GM21717 (cell line): ENCODE data around the gene MYO1E.

Experiments
- ATAC-seq: cut with Tn5 transposase; IDR thresholded peaks from one replicate; pipeline ENCODE4 v1.9.1; 2021; ENCODE audit warnings: mild to moderate bottlenecking, moderate library complexity; ENCODE audit not compliant: unreplicated experiment

MYO1E gene

DNA sequence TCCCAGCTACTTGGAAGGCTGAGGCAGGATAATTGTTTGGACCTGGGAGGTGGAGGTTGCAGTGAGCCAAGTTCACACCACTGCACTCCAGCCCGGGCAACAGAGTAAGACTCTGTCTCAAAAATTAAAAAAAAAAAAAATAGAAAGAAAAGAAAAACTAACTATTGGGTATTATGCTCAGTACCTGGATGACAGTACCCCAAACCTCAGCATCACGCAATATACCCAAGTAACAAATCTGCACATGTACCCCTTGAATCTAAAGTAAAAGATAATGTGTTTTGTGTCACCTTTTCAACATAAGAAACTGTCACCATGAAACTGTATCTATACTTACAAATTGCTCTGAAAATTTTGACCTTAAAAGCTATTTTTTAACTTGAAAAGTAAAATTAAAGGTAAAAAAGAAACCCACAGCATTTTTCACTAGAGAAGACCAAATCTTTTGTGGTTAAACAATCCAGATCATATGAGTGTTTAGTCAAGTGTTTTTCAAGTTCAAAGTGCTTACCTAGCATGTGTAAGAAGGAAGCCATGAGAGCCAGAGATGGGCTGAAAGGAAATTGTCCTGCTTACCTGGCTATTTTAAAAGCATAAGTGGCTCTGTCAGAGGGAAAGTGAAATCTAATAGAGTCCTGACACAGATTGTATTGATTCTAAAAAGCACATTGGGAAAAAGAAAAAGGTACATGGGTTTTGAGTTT is 50.5 kb downstream of the MYO1E start:
- ATAC-seq: no peak

DNA sequence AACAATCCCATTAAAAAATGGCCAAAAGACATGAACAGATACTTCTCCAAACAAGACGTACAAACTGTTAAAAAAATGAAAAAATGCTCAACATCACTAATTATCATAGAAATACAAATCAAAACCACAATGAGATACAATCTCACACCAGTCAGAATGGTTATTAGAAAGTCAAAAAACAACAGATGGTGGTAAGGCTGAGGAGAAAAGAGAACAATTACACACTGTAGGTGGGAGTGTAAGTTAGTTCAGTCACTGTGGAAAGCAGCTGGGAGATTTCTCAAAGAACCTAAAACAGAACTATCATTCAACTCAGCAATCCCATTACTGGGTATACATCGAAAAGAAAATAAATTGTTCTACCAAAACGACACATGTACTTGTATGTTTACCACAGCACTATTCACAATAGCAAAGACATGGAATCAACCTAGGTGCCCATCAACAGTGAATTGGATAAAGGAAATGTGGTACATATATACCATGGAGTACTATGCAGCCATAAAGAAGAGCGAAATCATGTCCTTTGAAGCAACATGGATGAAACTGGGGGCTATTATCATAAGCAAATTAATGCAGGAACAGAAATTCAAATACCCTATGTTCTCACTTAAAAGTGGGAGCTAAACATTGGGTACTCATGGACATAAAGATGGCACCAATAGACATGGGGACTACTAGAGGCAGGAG is 51.5 kb downstream of the MYO1E start:
- no peak for ATAC-seq

DNA sequence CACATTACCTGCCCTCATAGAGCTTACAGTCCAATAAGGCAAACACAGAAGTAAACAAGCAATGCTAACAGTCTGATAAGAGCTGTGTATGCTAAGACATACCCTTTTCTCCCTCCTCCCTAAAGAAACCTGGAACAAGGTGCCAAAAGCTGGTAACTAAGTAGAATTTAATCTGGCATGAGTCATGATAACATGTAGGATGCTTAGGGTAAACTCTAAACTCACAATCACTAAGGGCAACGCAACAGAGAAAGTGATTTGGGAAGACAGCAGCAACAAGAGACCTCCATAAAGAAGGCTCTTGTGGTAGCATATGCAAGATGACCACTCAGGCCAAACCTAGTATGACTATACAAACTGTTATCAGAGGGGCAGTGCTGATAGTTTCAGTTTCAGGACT is 55.5 kb downstream of the MYO1E start:
- ATAC-seq: no peak

DNA sequence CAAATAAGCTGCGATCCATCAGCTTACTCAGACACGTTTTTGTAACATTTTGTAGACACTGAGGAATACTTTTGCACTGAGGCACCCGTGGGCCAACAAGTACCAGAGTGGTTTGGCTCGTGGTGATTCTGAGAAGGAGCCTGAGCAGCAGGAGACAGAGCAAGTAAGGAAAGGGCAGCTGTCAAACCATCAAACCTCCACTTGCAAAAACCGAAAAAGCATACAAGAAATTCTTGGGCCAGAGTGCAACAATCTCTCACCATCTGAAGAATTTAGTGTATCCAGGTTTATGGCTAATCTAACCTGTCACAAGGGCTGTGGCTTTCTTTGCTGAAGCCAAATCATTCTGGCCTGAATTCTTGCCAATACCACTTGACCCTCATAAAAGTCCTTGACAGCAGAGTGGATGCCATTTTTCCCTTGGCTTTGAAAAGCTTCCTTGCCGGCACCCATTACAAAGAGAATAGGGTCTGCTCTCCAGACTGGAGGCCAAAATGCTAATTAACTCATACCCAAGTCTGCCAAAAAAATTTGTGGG is 56.7 kb downstream of the MYO1E start:
- ATAC-seq: no peak

DNA sequence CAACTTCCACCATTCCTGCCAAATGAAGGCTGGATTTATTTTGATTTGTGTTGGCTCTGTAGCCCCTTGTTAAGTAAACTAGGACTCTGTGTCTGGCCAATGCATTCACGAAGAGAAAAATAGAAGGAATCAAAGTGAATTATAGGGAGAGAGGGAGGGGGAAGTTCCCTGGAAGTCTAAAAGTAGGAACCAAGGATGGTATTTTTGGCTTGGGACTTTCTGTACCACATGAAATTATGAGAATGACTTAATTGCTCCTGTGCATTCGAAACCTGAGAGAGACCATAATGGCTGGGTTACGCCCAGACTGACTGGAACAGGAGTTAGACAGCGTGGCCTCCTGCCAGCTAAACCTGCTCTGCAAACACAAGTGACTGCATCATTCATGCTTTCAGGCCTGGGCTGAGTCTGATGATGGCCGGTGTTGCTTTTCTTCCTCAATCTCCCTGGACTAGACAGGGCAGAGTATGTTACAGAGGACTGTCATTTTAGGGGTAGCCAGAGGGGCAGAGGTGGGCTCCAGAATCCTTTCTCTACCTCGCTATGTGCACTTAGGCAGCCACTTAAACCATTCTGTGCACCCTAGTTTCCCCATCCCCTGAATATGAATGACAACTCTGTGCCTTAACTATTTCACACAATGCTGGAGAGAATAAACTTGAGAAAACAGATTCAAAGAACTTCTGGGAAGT is 58.9 kb downstream of the MYO1E start:
- ATAC-seq: peak; percentile 77

DNA sequence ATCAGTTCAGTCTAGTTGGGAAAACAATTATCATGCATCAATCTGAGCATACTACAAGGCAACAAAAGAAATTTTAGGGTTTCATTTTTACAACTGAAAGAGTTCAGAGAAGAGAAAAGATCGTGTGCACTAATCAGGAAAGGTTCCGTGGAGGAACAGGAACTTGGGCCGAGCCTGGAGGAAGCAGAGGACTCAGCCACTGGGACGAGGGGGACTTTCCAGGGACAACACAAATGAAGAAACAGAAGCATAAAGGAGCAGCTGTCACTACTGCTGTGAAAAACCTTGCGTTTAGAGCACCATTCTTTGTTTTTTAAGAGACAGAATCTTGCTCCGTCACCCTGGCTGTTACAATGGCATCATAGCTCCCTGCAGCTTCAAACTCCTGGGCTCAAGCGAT is 60.5 kb downstream of the MYO1E start:
- ATAC-seq: no peak

DNA sequence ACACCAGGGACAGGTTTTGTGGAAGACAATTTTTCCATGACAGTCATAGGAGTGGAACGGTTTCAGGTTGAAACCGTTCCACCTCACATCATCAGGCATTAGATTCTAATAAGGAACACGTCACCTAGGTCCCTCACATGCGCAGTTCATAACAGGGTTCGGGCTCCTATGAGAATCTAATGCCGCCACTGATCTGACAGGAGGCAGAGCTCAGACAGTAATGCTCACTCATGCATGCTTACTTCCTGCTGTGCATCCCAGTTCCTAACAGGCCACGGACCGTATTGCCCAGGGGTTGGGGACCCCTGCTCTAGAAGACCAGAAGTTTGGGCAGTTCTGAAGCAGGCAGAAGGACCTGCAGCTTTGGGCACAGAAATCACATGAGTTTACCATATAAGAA is 61.5 kb downstream of the MYO1E start:
- ATAC-seq: no peak

DNA sequence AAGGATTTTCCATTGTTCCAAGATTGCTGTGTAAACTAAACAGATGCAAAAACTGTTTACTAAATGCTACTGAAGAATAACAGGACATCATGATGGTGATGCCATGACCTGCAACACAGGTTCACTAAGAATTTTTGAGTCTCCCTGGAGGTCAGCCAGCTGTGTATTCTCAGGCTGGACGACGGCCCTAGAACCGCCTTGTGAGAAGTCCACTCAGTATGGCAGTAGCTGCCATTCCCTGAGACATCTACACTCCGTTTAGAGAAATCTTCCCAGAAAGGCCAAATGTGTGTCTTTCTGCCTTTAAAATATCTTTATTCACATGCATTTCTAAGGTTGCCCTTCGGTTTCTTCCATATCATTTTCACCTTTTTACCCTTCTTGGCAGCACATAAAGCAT is 63.3 kb downstream of the MYO1E start:
- no peak for ATAC-seq

DNA sequence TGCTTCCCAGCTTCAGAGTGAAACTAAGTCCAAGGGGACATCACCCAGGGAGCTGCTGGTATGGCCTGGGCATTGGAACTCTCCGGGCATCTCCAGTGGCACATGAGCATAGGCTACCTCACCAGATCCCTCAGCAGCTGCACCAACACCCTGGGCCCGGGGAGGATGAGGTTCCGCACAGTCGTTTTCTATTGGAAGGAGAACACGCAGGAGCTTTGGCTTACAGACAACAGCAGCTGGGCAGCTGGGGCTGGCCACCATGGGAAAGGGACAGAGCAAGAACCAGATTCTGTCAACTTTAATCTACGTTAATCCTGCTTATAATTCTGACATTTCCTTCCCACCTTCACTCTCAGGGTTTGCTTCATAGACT is 65.5 kb downstream of the MYO1E start:
- no peak for ATAC-seq

DNA sequence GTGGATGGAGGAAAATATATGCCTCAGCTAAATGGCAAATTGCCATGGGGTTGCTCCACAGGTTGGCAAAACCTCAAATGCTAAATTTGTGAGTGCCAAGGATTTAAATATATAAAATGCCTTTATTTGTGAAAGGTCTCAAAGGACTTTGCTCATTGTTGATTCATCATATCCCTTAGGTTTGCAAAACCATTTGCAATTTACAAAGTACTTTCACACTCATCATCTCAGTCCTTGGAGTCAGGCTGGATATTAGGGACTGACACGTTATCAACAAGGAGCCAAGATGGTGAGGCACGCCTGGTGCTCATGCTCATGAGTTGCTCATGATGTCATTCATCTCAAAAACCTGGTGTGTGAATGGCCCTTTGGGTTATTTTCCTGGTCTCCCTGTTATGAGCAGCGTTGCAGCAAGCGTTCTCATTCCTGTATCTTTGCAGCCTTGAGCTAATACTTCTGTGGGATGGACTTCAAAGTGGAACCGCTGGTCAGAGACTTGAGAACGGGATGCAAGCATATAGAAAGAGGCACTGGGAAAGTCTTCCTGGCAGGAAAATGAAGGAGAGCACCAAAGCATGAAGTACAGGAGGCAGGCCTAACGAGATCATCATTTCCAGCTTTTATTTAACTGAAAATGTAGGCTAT is 66.0 kb downstream of the MYO1E start:
- ATAC-seq: no peak

DNA sequence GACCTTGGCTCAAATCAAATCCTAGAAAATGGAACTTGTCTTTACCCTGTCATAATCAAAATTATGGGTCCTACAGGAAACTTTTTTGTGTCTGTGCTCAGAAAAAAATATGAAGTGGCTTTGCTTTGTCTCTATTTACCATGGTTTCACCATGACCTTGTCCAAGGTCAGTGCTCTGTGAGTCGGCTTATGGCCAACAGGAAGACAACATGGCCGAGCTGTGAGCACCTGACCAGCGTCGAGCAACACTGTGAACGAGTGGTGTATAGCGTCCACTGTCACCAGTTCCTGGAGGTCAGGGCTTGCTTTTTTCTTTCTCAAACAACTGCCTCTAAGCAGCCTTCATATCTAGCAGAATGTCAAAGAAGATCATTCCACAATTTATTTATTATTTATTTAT is 67.9 kb downstream of the MYO1E start:
- no peak for ATAC-seq

DNA sequence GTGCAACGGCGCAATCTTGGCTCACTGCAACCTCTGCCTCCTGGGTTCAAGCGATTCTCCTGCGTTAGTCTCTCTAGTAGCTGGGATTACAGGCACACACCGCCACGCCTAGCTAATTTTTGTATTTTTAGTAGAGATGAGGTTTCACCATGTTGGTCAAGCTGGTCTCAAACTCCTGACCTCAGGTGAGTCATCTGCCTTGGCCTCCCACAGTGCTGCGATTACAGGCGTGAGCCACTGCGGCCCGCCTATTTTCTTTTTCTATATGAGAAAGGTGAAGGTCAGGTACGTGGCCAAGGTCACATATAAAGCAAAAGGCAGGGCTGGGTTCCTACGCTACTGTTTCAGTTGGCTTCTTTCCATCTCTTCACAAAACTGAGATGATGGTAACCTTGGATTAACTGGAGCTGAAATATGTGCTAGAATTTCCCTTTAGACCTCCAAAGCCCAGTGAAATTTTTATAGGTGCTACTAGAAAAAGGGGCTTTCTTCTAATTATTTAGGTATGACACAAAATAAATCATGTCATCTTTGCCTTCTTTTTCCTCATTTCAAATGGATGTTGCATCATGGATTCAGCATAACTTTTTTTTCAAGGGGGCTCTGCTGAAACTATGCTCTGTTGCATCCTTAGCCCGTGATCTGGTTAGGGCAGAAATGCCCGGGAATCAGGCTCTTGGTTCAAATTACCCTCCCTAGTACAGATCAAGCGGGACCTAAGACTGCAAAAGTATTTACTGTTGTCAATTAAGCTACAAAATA is 68.5 kb downstream of the MYO1E start:
- ATAC-seq: peak; percentile 35

DNA sequence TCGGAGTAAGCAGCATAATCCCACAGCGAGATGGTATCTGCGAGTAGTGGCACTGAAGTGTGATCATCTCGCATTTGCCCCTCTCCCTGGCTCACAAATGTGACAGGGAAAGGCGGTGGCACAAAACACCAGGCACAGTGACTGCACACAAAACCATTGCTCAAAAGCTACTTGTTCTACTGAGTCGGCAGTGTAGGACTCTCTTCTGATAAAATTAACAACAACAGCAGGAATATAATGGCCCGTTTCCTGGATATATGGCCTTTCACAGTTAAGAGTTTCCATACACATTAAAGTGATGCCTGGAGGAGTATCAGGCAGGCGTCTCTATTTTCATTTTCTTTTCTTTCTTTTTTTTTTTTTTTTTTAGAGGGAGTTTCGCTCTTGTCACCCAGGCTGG is 69.0 kb downstream of the MYO1E start:
- ATAC-seq: peak; percentile 3

DNA sequence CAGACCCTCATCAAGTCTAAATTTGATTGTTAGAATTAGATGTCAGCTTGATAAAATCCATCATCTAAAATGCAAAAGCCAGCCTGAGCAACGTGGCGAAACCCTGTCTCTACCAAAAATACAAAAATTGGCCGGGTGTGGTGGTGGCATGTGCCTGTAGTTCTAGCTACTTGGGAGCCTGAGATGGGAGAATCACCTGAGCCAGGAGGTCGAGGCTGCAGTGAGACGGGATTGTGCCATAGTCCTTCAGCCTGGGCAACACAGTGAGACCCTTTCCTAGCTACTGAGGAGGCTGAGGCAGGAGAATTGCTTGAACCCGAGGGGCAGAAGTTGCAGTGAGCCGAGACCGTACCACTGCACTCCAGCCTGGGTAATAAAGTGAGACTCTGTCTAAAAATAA is 69.5 kb downstream of the MYO1E start:
- no peak for ATAC-seq

DNA sequence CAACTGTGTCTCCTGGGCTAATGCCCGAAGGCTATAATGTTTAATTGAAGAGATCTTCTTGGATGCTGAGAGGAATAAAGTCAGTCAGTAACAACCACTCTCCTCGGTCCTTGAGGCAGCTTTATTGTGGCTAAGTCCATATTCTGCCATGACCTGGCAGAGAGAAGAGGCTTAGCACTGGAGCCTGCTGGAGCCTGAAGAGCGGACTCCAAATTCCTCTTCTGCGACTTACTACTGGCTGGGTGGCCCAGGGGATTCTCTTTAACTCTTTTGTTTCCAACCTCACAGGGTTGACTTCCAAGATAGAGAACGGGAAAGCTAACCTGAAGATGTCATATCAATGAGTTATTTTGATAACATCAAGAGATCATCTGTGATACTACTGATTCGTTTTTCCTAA is 71.1 kb downstream of the MYO1E start:
- ATAC-seq: no peak

DNA sequence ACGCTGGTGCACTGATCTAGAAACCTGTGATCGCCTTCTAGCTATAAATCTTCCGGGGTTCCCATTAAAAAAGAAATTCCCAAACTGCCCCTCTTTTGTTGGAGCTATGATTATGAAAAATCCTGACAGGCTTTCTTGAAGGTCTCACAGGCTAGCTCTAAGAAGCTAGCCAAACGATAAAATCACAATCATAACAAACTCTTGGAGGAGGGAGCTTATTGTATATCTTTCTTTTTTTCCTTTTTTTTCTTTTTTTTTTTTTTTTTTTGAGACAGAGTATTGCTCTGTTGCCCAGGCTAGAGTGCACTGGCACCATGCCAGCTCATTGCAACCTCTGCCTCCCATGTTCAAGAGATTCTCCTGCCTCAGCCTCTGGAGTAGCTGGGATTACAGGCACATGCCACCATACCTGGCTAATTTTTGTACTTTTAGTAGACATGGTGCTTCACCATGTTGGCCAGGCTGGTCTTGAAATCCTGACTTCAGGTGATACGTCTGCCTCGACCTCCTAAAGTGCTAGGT is 72.0 kb downstream of the MYO1E start:
- no peak for ATAC-seq

DNA sequence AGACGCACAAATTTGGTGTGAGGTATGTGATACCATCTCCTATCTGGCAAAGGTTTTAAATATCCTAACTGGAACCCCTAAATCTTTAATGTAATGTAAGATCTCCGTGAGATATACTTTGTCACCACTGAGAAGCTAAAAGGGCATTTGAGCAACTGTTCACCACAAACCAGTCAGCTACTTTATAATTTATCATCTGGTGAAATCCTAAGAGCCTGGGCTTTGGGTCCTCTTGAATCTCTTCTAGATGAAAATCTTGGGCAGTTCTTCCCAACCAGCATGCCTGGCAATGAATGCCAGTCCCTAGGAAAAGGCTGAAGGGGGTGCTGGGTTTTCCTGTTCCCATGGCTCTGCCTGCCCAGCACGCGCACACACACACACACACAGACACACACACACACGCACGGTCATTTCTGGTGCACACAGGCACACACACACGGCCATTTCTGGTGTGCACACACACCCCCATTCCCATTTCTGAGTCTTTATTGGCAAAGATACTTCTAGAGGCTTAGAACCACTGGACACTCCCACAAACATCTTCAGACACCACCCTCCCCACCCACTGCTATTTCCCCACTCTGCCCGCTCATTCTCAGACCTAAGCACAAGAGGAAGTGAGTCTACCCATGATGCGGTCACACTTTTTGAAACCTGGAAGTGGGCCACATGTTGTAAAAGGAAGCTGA is 72.6 kb downstream of the MYO1E start:
- peak; percentile 51 for ATAC-seq

DNA sequence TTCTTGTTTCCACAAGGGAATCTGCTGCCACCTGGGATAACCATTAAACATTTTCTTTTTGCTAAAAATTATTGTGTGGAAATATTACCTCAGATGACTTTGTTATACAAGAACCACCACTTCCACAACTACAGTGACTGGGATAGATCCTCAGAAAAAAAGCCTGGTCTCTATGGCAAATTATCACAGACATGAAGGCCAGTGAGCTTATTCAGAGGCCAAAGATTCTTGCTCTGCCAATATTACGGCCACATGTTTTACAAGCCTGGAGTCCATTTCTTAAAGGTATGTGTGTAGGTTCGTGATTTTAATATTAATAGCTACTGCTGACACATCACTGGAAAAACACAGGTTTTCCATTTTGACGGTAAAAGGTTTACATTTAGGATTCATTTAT is 73.8 kb downstream of the MYO1E start:
- ATAC-seq: no peak

DNA sequence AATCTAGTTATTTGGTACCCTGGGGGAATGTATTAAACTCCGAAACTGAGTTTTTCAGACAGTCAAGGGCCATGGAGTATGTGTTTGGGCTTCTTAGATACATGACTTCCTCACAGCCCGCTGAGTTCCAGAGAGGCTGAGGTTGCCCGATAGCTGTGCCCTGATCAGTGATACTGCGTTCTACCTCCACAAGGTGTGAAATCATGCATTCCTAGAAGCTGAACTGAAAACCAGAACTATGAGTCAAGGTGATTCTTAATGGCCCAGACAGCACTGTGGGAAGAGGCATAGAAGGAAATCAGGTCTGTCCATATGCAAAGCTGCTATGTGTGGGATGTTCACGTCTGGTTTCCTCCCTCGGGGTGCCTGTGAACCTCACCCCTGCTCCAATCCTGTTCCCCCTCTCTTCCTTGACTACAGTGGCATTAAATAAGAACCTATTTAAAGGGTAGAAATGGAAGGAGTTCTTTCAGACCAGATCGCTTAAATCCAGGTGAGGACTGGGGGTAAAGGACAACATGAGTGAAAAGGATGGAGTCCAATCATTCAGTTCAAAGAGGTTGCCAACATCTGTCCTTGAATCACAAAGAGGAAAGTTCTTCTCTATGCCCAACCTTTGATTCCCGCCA is 74.3 kb downstream of the MYO1E start:
- peak; percentile 69 for ATAC-seq
